HFFc6 (cell line): ENCODE data around the gene PLEKHA7. TPM values are rescaled to one million over a fixed set of nuclear protein-coding genes. Genes with fewer than 3 reads are reported as not detected.
A peak's percentile ranks its signal among the peaks of the same experiment; 100 is the strongest.

Source experiments
- DNase-seq: peaks from one replicate; pipeline ENCODE4 v3.0.0-alpha.2; 2018
- H3K27ac Mint-ChIP-seq: 2 replicates; pipeline ENCODE4 v1.8.0; 2020; ENCODE audit warnings: mild to moderate bottlenecking, mixed read lengths
- H3K27me3 Mint-ChIP-seq: 2 replicates; pipeline ENCODE4 v1.8.0; 2021; ENCODE audit warnings: mild to moderate bottlenecking, moderate library complexity, mixed read lengths; ENCODE audit not compliant: insufficient read depth
- H3K36me3 Mint-ChIP-seq: 2 replicates; pipeline ENCODE4 v1.8.0; 2021; ENCODE audit warnings: low read depth, mixed read lengths
- H3K4me1 Mint-ChIP-seq: 2 replicates; pipeline ENCODE4 v1.8.0; 2020; ENCODE audit warnings: low read depth, mixed read lengths
- H3K4me3 Mint-ChIP-seq: 2 replicates; pipeline ENCODE4 v1.8.0; 2020; ENCODE audit warnings: mild to moderate bottlenecking, moderate library complexity, mixed read lengths
- H3K9me3 Mint-ChIP-seq: 2 replicates; pipeline ENCODE4 v1.8.0; 2020; ENCODE audit warnings: mild to moderate bottlenecking, mixed read lengths
- CTCF ChIP-seq: fragments of 200-600 bp; sonication (generic); IDR thresholded peaks from 2 replicates; pipeline ENCODE4 v1.5.0; 2021; ENCODE audit warnings: antibody characterized with exemption, mild to moderate bottlenecking
- total RNA-seq, 6 experiments: library from RNA; stranded (reverse); fragmentation: NEBNext Ultra II Directional; extraction: Animal tissue kit (Norgen Biotek cat#: 25700); gene quantifications; 2 replicates in 1 of 6; 3 replicates in 5 of 6; pipeline ENCODE4 v1.2.3, GENCODE V29; 2021

Gene PLEKHA7
- total RNA-seq, 6 experiments from 2014 or later: 0.07 to 0.24 (median 0.08) TPM; not detected in 3

- no peaks in the 10 kb centered on the region for H3K9me3 Mint-ChIP-seq
- H3K36me3 Mint-ChIP-seq: no peaks in the 10 kb centered on the region; the same call in 1 of the 2 replicates
- H3K27me3 Mint-ChIP-seq: peaks cover 29% of the 10 kb centered on the region
- H3K4me3 Mint-ChIP-seq: no peak overlapping the region
- H3K27ac Mint-ChIP-seq: no peak overlapping the region
- H3K4me1 Mint-ChIP-seq: peaks cover 8% of the 10 kb centered on the region; the same call in 1 of the 2 replicates
- no peak for DNase-seq
- no peak for TF ChIP-seq CTCF
These were observed 1.5 kb upstream of the PLEKHA7 start for GRCh38 chr11:17015627-17016126.

GRCh38 chr11:17014833-17015626, 816 bp upstream of the PLEKHA7 start:
- no peak overlapping the region for H3K27ac Mint-ChIP-seq
- DNase-seq: no peak

GRCh38 chr11:17013548-17014320, 480 bp downstream of the PLEKHA7 start:
- H3K9me3 Mint-ChIP-seq: no peaks in the 10 kb centered on the region
- DNase-seq: no peak
- H3K27me3 Mint-ChIP-seq: peaks cover 28% of the 10 kb centered on the region
- no peak for TF ChIP-seq CTCF
- peaks cover 8% of the 10 kb centered on the region; the same call in 1 of the 2 replicates for H3K4me1 Mint-ChIP-seq
- H3K36me3 Mint-ChIP-seq: no peaks in the 10 kb centered on the region; the same call in 1 of the 2 replicates
- H3K4me3 Mint-ChIP-seq: no peak overlapping the region
- H3K27ac Mint-ChIP-seq: no peak overlapping the region

More at GRCh38 chr11:17014833-17015626, 816 bp upstream of the PLEKHA7 start:
- H3K4me3 Mint-ChIP-seq: peak overlapping the region; percentile 70
- no peaks in the 10 kb centered on the region for H3K9me3 Mint-ChIP-seq
- peak; percentile 28; the same call in 1 of the 2 replicates for TF ChIP-seq CTCF
- H3K36me3 Mint-ChIP-seq: no peaks in the 10 kb centered on the region; the same call in 1 of the 2 replicates
- peaks cover 29% of the 10 kb centered on the region for H3K27me3 Mint-ChIP-seq
- peaks cover 8% of the 10 kb centered on the region; the same call in 1 of the 2 replicates for H3K4me1 Mint-ChIP-seq

GRCh38 chr11:17012712-17013547, 1.3 kb downstream of the PLEKHA7 start:
- peaks cover 8% of the 10 kb centered on the region; the same call in 1 of the 2 replicates for H3K4me1 Mint-ChIP-seq
- peaks cover 27% of the 10 kb centered on the region for H3K27me3 Mint-ChIP-seq
- H3K9me3 Mint-ChIP-seq: no peaks in the 10 kb centered on the region
- H3K36me3 Mint-ChIP-seq: no peaks in the 10 kb centered on the region; the same call in 1 of the 2 replicates
- H3K4me3 Mint-ChIP-seq: no peak overlapping the region
- no peak for TF ChIP-seq CTCF
- H3K27ac Mint-ChIP-seq: no peak overlapping the region
- no peak for DNase-seq

- no peak overlapping the region for H3K4me3 Mint-ChIP-seq
- peaks cover 27% of the 10 kb centered on the region for H3K27me3 Mint-ChIP-seq
- no peaks in the 10 kb centered on the region for H3K9me3 Mint-ChIP-seq
- peaks cover 8% of the 10 kb centered on the region; the same call in 1 of the 2 replicates for H3K4me1 Mint-ChIP-seq
- no peak overlapping the region for H3K27ac Mint-ChIP-seq
- H3K36me3 Mint-ChIP-seq: no peaks in the 10 kb centered on the region; the same call in 1 of the 2 replicates
- no peak for TF ChIP-seq CTCF
- no peak for DNase-seq
These were observed 2.0 kb downstream of the PLEKHA7 start for GRCh38 chr11:17012179-17012578.
